Stimulated activated CD8-positive, alpha-beta memory T cell treated with anti-CD3 and anti-CD28 coated beads, Interleukin-12 subunit alpha, Interleukin-12 subunit beta, amount 100 ng/mL, for 24 hours (primary cell): ENCODE measurements around the gene BLNK.
"Not testable (repeated sequence)": the region's sequence is repeated elsewhere in the genome, so short reads cannot be mapped to it uniquely, and the experiment has no call there.

Source experiments
- DNase-seq: peaks from one replicate; pipeline ENCODE4 v3.0.0-alpha.2; 2020; ENCODE audit errors: extremely low read depth

BLNK gene

GRCh38 chr10:96225119-96225518 is 46.2 kb downstream of the BLNK start:
- DNase-seq: no peak

- no peak for DNase-seq
Measured at GRCh38 chr10:96222908-96223307, 48.5 kb downstream of the BLNK start.

GRCh38 chr10:96222441-96222840 is 48.9 kb downstream of the BLNK start:
- DNase-seq: no peak

GRCh38 chr10:96218826-96219225 is 52.5 kb downstream of the BLNK start:
- DNase-seq: no peak

GRCh38 chr10:96217711-96218110 is 53.7 kb downstream of the BLNK start:
- DNase-seq: no peak

- DNase-seq: no peak
Measured at GRCh38 chr10:96216775-96217174, 54.6 kb downstream of the BLNK start.

- DNase-seq: no peak
Measured at GRCh38 chr10:96212911-96213310, 58.5 kb downstream of the BLNK start.

GRCh38 chr10:96211764-96212163 is 59.6 kb downstream of the BLNK start:
- no peak for DNase-seq

GRCh38 chr10:96208946-96209345 is 62.4 kb downstream of the BLNK start:
- DNase-seq: no peak

- DNase-seq: no peak
Measured at GRCh38 chr10:96208271-96208670, 63.1 kb downstream of the BLNK start.

GRCh38 chr10:96205580-96205979 is 65.8 kb downstream of the BLNK start:
- no peak for DNase-seq

- DNase-seq: no peak
Measured at GRCh38 chr10:96201525-96201924, 69.8 kb downstream of the BLNK start.

GRCh38 chr10:96189505-96189904 is 81.9 kb downstream of the BLNK start:
- not testable (repeated sequence) for DNase-seq

GRCh38 chr10:96188916-96189315 is 82.5 kb downstream of the BLNK start:
- DNase-seq: no peak

GRCh38 chr10:96188421-96188820 is 82.9 kb downstream of the BLNK start:
- DNase-seq: no peak

- DNase-seq: no peak
Measured at GRCh38 chr10:96176985-96177384, 94.4 kb downstream of the BLNK start.

- no peak for DNase-seq
Measured at GRCh38 chr10:96172666-96173065, 98.7 kb downstream of the BLNK start.

- DNase-seq: no peak
Measured at GRCh38 chr10:96170230-96170629, 101.1 kb downstream of the BLNK start.

- no peak for DNase-seq
Measured at GRCh38 chr10:96168546-96168945, 102.8 kb downstream of the BLNK start.

- DNase-seq: no peak
Measured at GRCh38 chr10:96165726-96166125, 105.6 kb downstream of the BLNK start.

GRCh38 chr10:96153070-96153469 is 118.3 kb downstream of the BLNK start:
- no peak for DNase-seq

- DNase-seq: no peak
Measured at GRCh38 chr10:96152437-96152836, 118.9 kb downstream of the BLNK start.
